Activated CD4-positive, alpha-beta T cell treated with anti-CD3 and anti-CD28 coated beads for 48 hours (primary cell): ENCODE data around the gene LYZL2.
"Not testable (repeated sequence)": the region's sequence is repeated elsewhere in the genome, so short reads cannot be mapped to it uniquely, and the experiment has no call there.

Experiments used
- DNase-seq: peaks from one replicate; pipeline ENCODE4 v3.0.0-alpha.2; 2020

The LYZL2 gene

GRCh38 chr10:30629653-30630052 is at the start of gene LYZL2:
Gene LYZL2 (minus strand): TSS chr10:30629753. CDS start chr10:30626915, 2,838 bp downstream.
- no peak for DNase-seq

- peak; percentile 59 for DNase-seq
Observed at GRCh38 chr10:30677616-30678015, 48.1 kb upstream of the LYZL2 start.

- peak; percentile 26 for DNase-seq
Observed at GRCh38 chr10:30677146-30677545, 47.6 kb upstream of the LYZL2 start.

- no peak for DNase-seq
Observed at GRCh38 chr10:30675791-30676718, 46.5 kb upstream of the LYZL2 start.

- no peak for DNase-seq
Observed at GRCh38 chr10:30674796-30675195, 45.2 kb upstream of the LYZL2 start.

- not testable (repeated sequence) for DNase-seq
Observed at GRCh38 chr10:30673262-30673661, 43.7 kb upstream of the LYZL2 start.

GRCh38 chr10:30672338-30672737 is 42.8 kb upstream of the LYZL2 start:
- not testable (repeated sequence) for DNase-seq

GRCh38 chr10:30671026-30671616 is 41.6 kb upstream of the LYZL2 start:
- DNase-seq = no peak

GRCh38 chr10:30667982-30668381 is 38.4 kb upstream of the LYZL2 start:
- DNase-seq = not testable (repeated sequence)

- not testable (repeated sequence) for DNase-seq
Observed at GRCh38 chr10:30663403-30663802, 33.9 kb upstream of the LYZL2 start.

GRCh38 chr10:30662814-30663213 is 33.3 kb upstream of the LYZL2 start:
- no peak for DNase-seq

- DNase-seq = not testable (repeated sequence)
Observed at GRCh38 chr10:30660314-30660713, 30.8 kb upstream of the LYZL2 start.

GRCh38 chr10:30656233-30656632 is 26.7 kb upstream of the LYZL2 start:
- DNase-seq = no peak

- DNase-seq = not testable (repeated sequence)
Observed at GRCh38 chr10:30655001-30655400, 25.4 kb upstream of the LYZL2 start.

- DNase-seq = peak; percentile 33
Observed at GRCh38 chr10:30651470-30652397, 22.2 kb upstream of the LYZL2 start.

GRCh38 chr10:30647089-30647488 is 17.5 kb upstream of the LYZL2 start:
- peak; percentile 28 for DNase-seq

- peak; percentile 51 for DNase-seq
Observed at GRCh38 chr10:30645340-30645827, 15.8 kb upstream of the LYZL2 start.

GRCh38 chr10:30644408-30644861 is 14.9 kb upstream of the LYZL2 start:
- DNase-seq = not testable (repeated sequence)

GRCh38 chr10:30643557-30644199 is 14.1 kb upstream of the LYZL2 start:
- not testable (repeated sequence) for DNase-seq

- DNase-seq = not testable (repeated sequence)
Observed at GRCh38 chr10:30642856-30643255, 13.3 kb upstream of the LYZL2 start.

GRCh38 chr10:30639946-30640786 is 10.6 kb upstream of the LYZL2 start:
- no peak for DNase-seq
